HCT116 (cell line): Measurements from ENCODE around the gene CHST8. TPM values are rescaled to one million over a fixed set of nuclear protein-coding genes. Genes with fewer than 3 reads are reported as not detected.

Source experiments
- ATAC-seq: fragments of 200-7000 bp; cut with Tn5 transposase; 2 replicates; pipeline ENCODE4 v1.9.1; 2020; ENCODE audit warnings: mild to moderate bottlenecking, moderate library complexity
- BruUV-seq: library from RNA; stranded (reverse); fragments of 400-500 nt; replicated peaks from 2 replicates; lab custom pipeline; 2021; lab: Mats Ljungman, UMichigan
- CTCF ChIA-PET: fragments of 300-600 bp; sonication (Branson Sonifier 250); formaldehyde crosslinking; loops from one replicate; lab custom pipeline; 2021; ENCODE audit warnings: antibody characterized with exemption; lab: Charles Lee
- POLR2A ChIA-PET: fragments of 300-600, 350-600 bp; sonication (Branson Sonifier 250); formaldehyde crosslinking; loops from one replicate; lab custom pipeline; 2021; ENCODE audit warnings: antibody characterized with exemption; lab: Charles Lee
- RAD21 ChIA-PET, 2 experiments: fragments of 300-600 bp; sonication (Branson Sonifier 250); formaldehyde crosslinking; loops; one replicate each; lab custom pipeline; 2023; ENCODE audit warnings: low total read pairs in 2 of 2; ENCODE audit not compliant: uncharacterized antibody in 2 of 2, unreplicated experiment in 2 of 2, low non-redundant PET in 1 of 2; lab: Charles Lee
- DNase-seq: peaks from one replicate; pipeline ENCODE4 v3.0.0-alpha.2; 2010; ENCODE audit warnings: low read depth, low spot score
- H2AFZ ChIP-seq: fragments of 200-600 bp; shearing (Covaris generic), sonication (generic); 2 replicates; pipeline ENCODE4 v1.6.1; 2017; ENCODE audit warnings: low read depth, mixed run types, mixed read lengths, antibody characterized with exemption, low read length; ENCODE audit not compliant: poor library complexity, severe bottlenecking
- H3K27ac ChIP-seq: 2 replicates; pipeline ENCODE4 v1.5.1; 2012; ENCODE audit warnings: low read depth, low read length
- H3K27me3 ChIP-seq: fragments of 200-600 bp; sonication (generic); 2 replicates; pipeline ENCODE4 v1.6.1; 2016; ENCODE audit warnings: mixed run types, low read length, mixed read lengths; ENCODE audit not compliant: insufficient read depth
- H3K36me3 ChIP-seq, 2 experiments: fragments of 200-500 bp in 1 of 2; fragments of 200-600 bp in 1 of 2; sonication (Bioruptor generic) in 1 of 2; sonication (generic) in 1 of 2; 2 replicates each; pipeline versions ENCODE4 v1.5.1 to v1.6.1; 2014 to 2016; ENCODE audit warnings: low read length in 2 of 2, inconsistent platforms in 1 of 2, mixed read lengths in 1 of 2, mixed run types in 1 of 2; ENCODE audit not compliant: insufficient read depth in 2 of 2, control insufficient read depth in 1 of 2
- H3K4me1 ChIP-seq, 2 experiments: fragments of 200-600 bp in 1 of 2; sonication (generic) in 1 of 2; 2 replicates each; pipeline versions ENCODE4 v1.5.1 to v1.6.1; 2012 to 2017; ENCODE audit warnings: low read length in 2 of 2, inconsistent platforms in 1 of 2, mild to moderate bottlenecking in 1 of 2, mixed read lengths in 1 of 2, mixed run types in 1 of 2, moderate library complexity in 1 of 2; ENCODE audit not compliant: insufficient read depth in 2 of 2, control insufficient read depth in 1 of 2
- H3K4me2 ChIP-seq: fragments of 200-600 bp; sonication (generic); 2 replicates; pipeline ENCODE4 v1.6.1; 2017; ENCODE audit warnings: mixed run types, low read length, mixed read lengths
- H3K4me3 ChIP-seq, 2 experiments: fragments of 200-600 bp in 1 of 2; sonication (generic) in 1 of 2; replicated peaks in 1 of 2; 2 replicates each; pipeline ENCODE4 v1.5.1; 2011 to 2016; ENCODE audit warnings: low read length in 2 of 2, control low read depth in 1 of 2, low read depth in 1 of 2, mild to moderate bottlenecking in 1 of 2, mixed read lengths in 1 of 2, mixed run types in 1 of 2
- H3K79me2 ChIP-seq: fragments of 200-600 bp; sonication (generic); 2 replicates; pipeline ENCODE4 v1.6.1; 2017; ENCODE audit warnings: mild to moderate bottlenecking, mixed run types, low read length, moderate library complexity, mixed read lengths; ENCODE audit not compliant: insufficient read depth
- H3K9ac ChIP-seq: fragments of 200-600 bp; sonication (generic); 2 replicates; pipeline ENCODE4 v1.6.1; 2016; ENCODE audit warnings: low read length, mixed read lengths
- H3K9me2 ChIP-seq: fragments of 200-600 bp; sonication (generic), shearing (Covaris generic); 2 replicates; pipeline ENCODE4 v1.6.1; 2017; ENCODE audit warnings: mixed run types, mild to moderate bottlenecking, moderate library complexity; ENCODE audit not compliant: insufficient read depth
- H3K9me3 ChIP-seq, 2 experiments: fragments of 200-500 bp in 1 of 2; fragments of 200-600 bp in 1 of 2; sonication (Bioruptor generic) in 1 of 2; sonication (generic) in 1 of 2; 2 replicates each; pipeline ENCODE4 v1.6.1; 2014 to 2017; ENCODE audit warnings: low read length in 2 of 2, mixed read lengths in 2 of 2, inconsistent platforms in 1 of 2, low read depth in 1 of 2, mild to moderate bottlenecking in 1 of 2, mixed run types in 1 of 2, moderate library complexity in 1 of 2; ENCODE audit not compliant: control insufficient read depth in 1 of 2, insufficient read depth in 1 of 2
- H4K20me1 ChIP-seq: fragments of 200-600 bp; sonication (generic), shearing (Covaris generic); 2 replicates; pipeline ENCODE4 v1.6.1; 2017; ENCODE audit warnings: mixed run types, mild to moderate bottlenecking, moderate library complexity; ENCODE audit not compliant: insufficient read depth
- ATF3 ChIP-seq: IDR thresholded peaks from 2 replicates; pipeline ENCODE4 v1.6.1; 2012
- CTCF ChIP-seq, 3 experiments: fragments of 200-600 bp in 1 of 3; sonication (generic) in 1 of 3; IDR thresholded peaks in 2 of 3; conservative IDR thresholded peaks in 1 of 3; 2 replicates each; pipeline ENCODE4 v1.5.1; 2012 to 2017; ENCODE audit warnings: low read depth in 2 of 3, low read length in 2 of 3, antibody characterized with exemption in 1 of 3, borderline replicate concordance in 1 of 3, control low read depth in 1 of 3, mild to moderate bottlenecking in 1 of 3, mixed read lengths in 1 of 3, mixed run types in 1 of 3, moderate library complexity in 1 of 3; ENCODE audit not compliant: insufficient read depth in 1 of 3
- EZH2 ChIP-seq: fragments of 200-600 bp; sonication (generic); IDR thresholded peaks from 2 replicates; pipeline ENCODE4 v1.6.1; 2017; ENCODE audit warnings: antibody characterized with exemption, mixed run types
- POLR2A ChIP-seq: IDR thresholded peaks from 2 replicates; pipeline ENCODE4 v1.7.0; 2011; ENCODE audit warnings: borderline replicate concordance; ENCODE audit not compliant: insufficient read depth, insufficient read length; ENCODE audit errors: extremely low read depth
- RAD21 ChIP-seq: IDR thresholded peaks from 2 replicates; pipeline ENCODE4 v1.6.1; 2012; ENCODE audit warnings: low read depth, mild to moderate bottlenecking
- SRF ChIP-seq: IDR thresholded peaks from 2 replicates; pipeline ENCODE4 v1.6.1; 2012; ENCODE audit warnings: low read depth
- TCF7L2 ChIP-seq: IDR thresholded peaks from 2 replicates; pipeline ENCODE4 v1.7.0; 2011; ENCODE audit warnings: borderline replicate concordance, inconsistent platforms; ENCODE audit not compliant: insufficient read depth, insufficient read length; ENCODE audit errors: extremely low read depth
- YY1 ChIP-seq: IDR thresholded peaks from 2 replicates; pipeline ENCODE4 v1.6.1; 2011; ENCODE audit warnings: low read length, low read depth, moderate library complexity, mild to moderate bottlenecking; ENCODE audit not compliant: insufficient replicate concordance; ENCODE audit errors: extremely low read depth
- intact Hi-C: fragments of 100-400 bp; cut with micrococcal nuclease; formaldehyde crosslinking; loops from 2 replicates; pipeline ENCODE4 v1.10.0; 2022
- total RNA-seq: library from RNA; stranded (reverse); gene quantifications from one replicate; pipeline ENCODE4 v1.2.1, GENCODE V29; 2021; ENCODE audit not compliant: unreplicated experiment

The CHST8 gene
- total RNA-seq, 1 experiment from 2014 or later: not detected

- no TSS peak for BruUV-seq
- DNase-seq: no peak
- intact Hi-C loops: no loop called here
- ChIA-PET POLR2A (no interaction called here), CTCF (no interaction called here), RAD21 (no interaction called here)
- H3K9ac ChIP-seq: no peak overlapping the region
- no peak overlapping the region for H2AFZ ChIP-seq
- H3K79me2 ChIP-seq: no peaks in the 10 kb centered on the region
- no peak overlapping the region for H3K27ac ChIP-seq
- no peaks in the 10 kb centered on the region for H3K36me3 ChIP-seq
- no peak overlapping the region for H3K4me2 ChIP-seq
- no peaks in the 10 kb centered on the region for H3K9me2 ChIP-seq
- peaks cover 21% of the 10 kb centered on the region; the same call in 1 of the 2 replicates for H3K27me3 ChIP-seq
- no peaks in the 10 kb centered on the region for H3K4me1 ChIP-seq
- no peaks in the 10 kb centered on the region for H3K9me3 ChIP-seq
- H4K20me1 ChIP-seq: no peaks in the 10 kb centered on the region
- no peak overlapping the region for H3K4me3 ChIP-seq
- TF ChIP-seq CTCF (IDR thresholded peaks at IDR 0.05 in 2 of 3, conservative IDR thresholded peaks at IDR 0.05 in 1 of 3; ENCODE audit: borderline replicate concordance in 1 of 3, insufficient read depth in 1 of 3, low read depth in 2 of 3, low read length in 2 of 3): no peak
- no peak for TF ChIP-seq SRF
- TF ChIP-seq, all 23 proteins: peak for 0
- no peak for ATAC-seq
Measured at GRCh38 chr19:33621065-33621785, 528 bp upstream of the CHST8 start.

GRCh38 chr19:33622505-33622808, 704 bp downstream of the CHST8 start:
- ChIA-PET CTCF (no interaction called here), RAD21 (no interaction called here), POLR2A (no interaction called here)
- DNase-seq: no peak
- no peak overlapping the region for H3K4me2 ChIP-seq
- no TSS peak for BruUV-seq
- H3K79me2 ChIP-seq: no peaks in the 10 kb centered on the region
- H3K9me3 ChIP-seq: no peaks in the 10 kb centered on the region
- TF ChIP-seq TCF7L2 (no peak), ATF3 (no peak), YY1 (no peak), EZH2 (no peak), RAD21 (no peak), POLR2A (no peak)
- intact Hi-C loops: no loop called here
- ATAC-seq: no peak
- H3K9me2 ChIP-seq: no peaks in the 10 kb centered on the region
- no peak overlapping the region for H3K27ac ChIP-seq
- no peak overlapping the region for H3K4me3 ChIP-seq
- H3K9ac ChIP-seq: no peak overlapping the region
- H4K20me1 ChIP-seq: no peaks in the 10 kb centered on the region
- peaks cover 18% of the 10 kb centered on the region; the same call in 1 of the 2 replicates for H3K27me3 ChIP-seq
- no peak overlapping the region for H2AFZ ChIP-seq
- H3K4me1 ChIP-seq: no peaks in the 10 kb centered on the region
- H3K36me3 ChIP-seq: no peaks in the 10 kb centered on the region
